H9 (cell line): ENCODE results near the gene GSTO2. TPM values are rescaled to one million over a fixed set of nuclear protein-coding genes. Genes with fewer than 3 reads are reported as not detected.

Experiments
- DNase-seq: peaks from one replicate; pipeline ENCODE4 v3.0.0-alpha.2; 2017
- H2AFZ ChIP-seq: one replicate; pipeline ENCODE4 v1.6.1; 2013; ENCODE audit warnings: mild to moderate bottlenecking, low read length, control low read depth, moderate library complexity
- H2AK5ac ChIP-seq: 2 replicates; pipeline ENCODE4 v1.6.1; 2013; ENCODE audit warnings: low read length, control low read depth, mixed read lengths; ENCODE audit not compliant: insufficient read length
- H2BK120ac ChIP-seq: one replicate; pipeline ENCODE4 v1.6.1; 2013; ENCODE audit warnings: low read depth, mild to moderate bottlenecking, low read length, control low read depth, inconsistent platforms; ENCODE audit not compliant: poor library complexity, severe bottlenecking
- H2BK12ac ChIP-seq: 2 replicates; pipeline ENCODE4 v1.6.1; 2013; ENCODE audit warnings: low read length, control low read depth, mixed read lengths, low read depth; ENCODE audit not compliant: insufficient read length
- H2BK15ac ChIP-seq: 2 replicates; pipeline ENCODE4 v1.6.1; 2013; ENCODE audit warnings: low read depth, low read length, control low read depth
- H2BK20ac ChIP-seq: one replicate; pipeline ENCODE4 v1.6.1; 2013; ENCODE audit warnings: low read depth, mild to moderate bottlenecking, low read length, control low read depth, inconsistent platforms; ENCODE audit not compliant: poor library complexity, severe bottlenecking
- H2BK5ac ChIP-seq: 2 replicates; pipeline ENCODE4 v1.6.1; 2013; ENCODE audit warnings: low read length, control low read depth, mixed read lengths; ENCODE audit not compliant: insufficient read length
- H3K14ac ChIP-seq: 2 replicates; pipeline ENCODE4 v1.6.1; 2013; ENCODE audit warnings: low read length, control low read depth; ENCODE audit not compliant: insufficient read depth
- H3K18ac ChIP-seq: 2 replicates; pipeline ENCODE4 v1.6.1; 2013; ENCODE audit warnings: low read depth, mild to moderate bottlenecking, mixed read lengths, low read length, control low read depth; ENCODE audit not compliant: insufficient read length
- H3K23ac ChIP-seq: 2 replicates; pipeline ENCODE4 v1.6.1; 2013; ENCODE audit warnings: low read length, control low read depth, mixed read lengths, low read depth; ENCODE audit not compliant: insufficient read length
- H3K23me2 ChIP-seq: 2 replicates; pipeline ENCODE4 v1.6.1; 2013; ENCODE audit warnings: low read depth, mild to moderate bottlenecking, mixed read lengths, low read length, control low read depth; ENCODE audit not compliant: insufficient read length, poor library complexity, severe bottlenecking
- H3K27ac ChIP-seq: 2 replicates; pipeline ENCODE4 v1.5.1; 2013; ENCODE audit warnings: low read length, control low read depth, mixed read lengths, low read depth; ENCODE audit not compliant: insufficient read length
- H3K27me3 ChIP-seq: 2 replicates; pipeline ENCODE4 v1.6.1; 2013; ENCODE audit warnings: low read length, control low read depth, inconsistent platforms; ENCODE audit not compliant: insufficient read depth
- H3K4ac ChIP-seq: 2 replicates; pipeline ENCODE4 v1.6.1; 2013; ENCODE audit warnings: low read depth, mild to moderate bottlenecking, control low read depth, inconsistent platforms, low read length, moderate library complexity
- H3K4me1 ChIP-seq: 2 replicates; pipeline ENCODE4 v1.6.1; 2013; ENCODE audit warnings: low read length, control low read depth, inconsistent platforms; ENCODE audit not compliant: insufficient read depth
- H3K4me2 ChIP-seq: 2 replicates; pipeline ENCODE4 v1.6.1; 2013; ENCODE audit warnings: low read length, control low read depth, mixed read lengths; ENCODE audit not compliant: insufficient read length, insufficient read depth
- H3K56ac ChIP-seq: 2 replicates; pipeline ENCODE4 v1.6.1; 2013; ENCODE audit warnings: low read depth, mild to moderate bottlenecking, mixed read lengths, low read length, control low read depth; ENCODE audit not compliant: insufficient read length
- H3K79me1 ChIP-seq: 2 replicates; pipeline ENCODE4 v1.6.1; 2013; ENCODE audit warnings: low read depth, mild to moderate bottlenecking, moderate library complexity, low read length, control low read depth, inconsistent platforms; ENCODE audit not compliant: insufficient read depth, poor library complexity, severe bottlenecking
- H3K79me2 ChIP-seq: 2 replicates; pipeline ENCODE4 v1.6.1; 2013; ENCODE audit warnings: low read length, control low read depth, inconsistent platforms; ENCODE audit not compliant: insufficient read depth
- H3K9ac ChIP-seq: 2 replicates; pipeline ENCODE4 v1.6.1; 2013; ENCODE audit warnings: low read length, control low read depth, mixed read lengths; ENCODE audit not compliant: insufficient read length; ENCODE audit errors: extremely low read depth
- H3K9me3 ChIP-seq: one replicate; pipeline ENCODE4 v1.6.1; 2013; ENCODE audit warnings: low read depth, low read length, inconsistent platforms; ENCODE audit not compliant: control insufficient read depth
- H3T11ph ChIP-seq: one replicate; pipeline ENCODE4 v1.6.1; 2013; ENCODE audit warnings: mild to moderate bottlenecking, low read length, control low read depth, inconsistent platforms
- H4K20me1 ChIP-seq: one replicate; pipeline ENCODE4 v1.6.1; 2013; ENCODE audit not compliant: control insufficient read depth, insufficient read length, insufficient read depth
- H4K5ac ChIP-seq: 2 replicates; pipeline ENCODE4 v1.6.1; 2013; ENCODE audit warnings: low read depth, mild to moderate bottlenecking, mixed read lengths, low read length, control low read depth; ENCODE audit not compliant: insufficient read length
- H4K8ac ChIP-seq: replicated peaks from 2 replicates; pipeline ENCODE4 v1.6.1; 2013; ENCODE audit warnings: low read length, control low read depth, mixed read lengths, low read depth; ENCODE audit not compliant: insufficient read length
- H4K91ac ChIP-seq: 2 replicates; pipeline ENCODE4 v1.6.1; 2013; ENCODE audit warnings: low read depth, mild to moderate bottlenecking, moderate library complexity, mixed read lengths, low read length, control low read depth; ENCODE audit not compliant: insufficient read length
- H3K27ac Mint-ChIP-seq, 3 experiments: 2 replicates in 2 of 3; 3 replicates in 1 of 3; pipeline ENCODE4 v1.8.0; 2020 to 2021; ENCODE audit warnings: mixed read lengths in 3 of 3, mild to moderate bottlenecking in 1 of 3, moderate library complexity in 1 of 3
- H3K27me3 Mint-ChIP-seq: 2 replicates; pipeline ENCODE4 v1.8.0; 2021; ENCODE audit warnings: low read depth, mild to moderate bottlenecking, moderate library complexity, mixed read lengths
- H3K36me3 Mint-ChIP-seq, 3 experiments: 2 replicates in 2 of 3; 3 replicates in 1 of 3; pipeline ENCODE4 v1.8.0; 2020 to 2021; ENCODE audit warnings: low read depth in 3 of 3, mixed read lengths in 3 of 3; ENCODE audit not compliant: insufficient read depth in 1 of 3
- H3K4me1 Mint-ChIP-seq, 2 experiments: 2 replicates each; pipeline ENCODE4 v1.8.0; 2020; ENCODE audit warnings: mixed read lengths in 2 of 2
- H3K4me3 Mint-ChIP-seq, 2 experiments: 2 replicates in 1 of 2; 3 replicates in 1 of 2; pipeline ENCODE4 v1.8.0; 2020 to 2021; ENCODE audit warnings: mild to moderate bottlenecking in 2 of 2, mixed read lengths in 2 of 2, moderate library complexity in 1 of 2
- H3K9me3 Mint-ChIP-seq, 2 experiments: 2 replicates in 1 of 2; 3 replicates in 1 of 2; pipeline ENCODE4 v1.8.0; 2020; ENCODE audit warnings: mild to moderate bottlenecking in 2 of 2, mixed read lengths in 2 of 2, moderate library complexity in 1 of 2
- WGBS: extraction: QIAGEN DNeasy Blood & Tissue Kit; methylation state at CpG from one replicate; pipeline ENCODE4 v1.1.7; 2013; ENCODE audit warnings: missing lambda C conversion rate, low lambda C conversion rate, mixed read lengths; ENCODE audit not compliant: insufficient read length; ENCODE audit errors: extremely low coverage; 5-methylcytosine and 5-hydroxymethylcytosine counted together
- total RNA-seq: library from RNA; stranded (reverse); gene quantifications from 2 replicates; pipeline ENCODE4 v1.2.1, GENCODE V29; 2021
- TF ChIP-seq, protein P1 (sequence below): fragments of 200-600 bp; sonication (generic); conservative IDR thresholded peaks from 3 replicates; pipeline ENCODE4 v1.8.0; 2021; ENCODE audit warnings: antibody characterized with exemption, mild to moderate bottlenecking

The GSTO2 gene
- total RNA-seq, 1 experiment from 2014 or later: 14.5 TPM

DNA sequence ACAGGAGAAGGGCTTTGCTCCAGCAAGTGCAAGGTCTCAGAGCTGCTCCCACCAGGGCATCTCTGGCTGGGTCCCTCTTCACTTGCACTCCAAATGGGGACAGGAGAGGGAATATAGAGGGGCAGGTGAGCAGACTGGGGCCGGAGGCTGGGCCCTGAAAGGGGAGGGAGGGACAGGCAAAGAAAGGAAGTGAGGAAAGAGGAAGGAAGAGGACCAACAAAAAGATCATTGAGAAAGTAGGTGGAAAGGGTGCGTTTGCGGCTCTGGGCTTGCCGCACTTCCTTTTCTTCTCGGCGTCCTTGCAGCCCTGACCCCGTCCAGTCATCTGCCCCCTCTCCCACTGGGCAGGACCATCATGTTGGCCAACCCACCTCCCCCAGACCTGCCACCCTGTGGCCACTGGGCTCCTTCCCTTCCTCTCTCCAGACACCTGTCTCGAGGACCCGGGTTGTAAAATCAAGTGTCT, 55.3 kb downstream of the GSTO2 start:
- H3K14ac ChIP-seq: no peak overlapping the region
- H3K4me1 Mint-ChIP-seq: peaks cover 81 to 83% of the 10 kb centered on the region in 2 experiments
- no peak overlapping the region for H3K56ac ChIP-seq
- no peak overlapping the region for H4K91ac ChIP-seq
- no peak overlapping the region for H2BK5ac ChIP-seq
- no peak overlapping the region for H2AK5ac ChIP-seq
- no peak overlapping the region for H4K8ac ChIP-seq
- no peak overlapping the region for H3K4me3 Mint-ChIP-seq
- H2BK120ac ChIP-seq: no peak overlapping the region
- no peaks in the 10 kb centered on the region for H3K9me3 Mint-ChIP-seq
- no peak overlapping the region for H3K4me2 ChIP-seq
- peak overlapping the region in 1 of 3 experiments; percentile 95; a peak in 4 of 7 replicates for H3K27ac Mint-ChIP-seq
- H3K4ac ChIP-seq: no peak overlapping the region
- H3K79me2 ChIP-seq: peaks cover 20% of the 10 kb centered on the region; the same call in 1 of the 2 replicates
- WGBS: no CpG with 5 or more reads among the region's 9 CpGs
- H4K20me1 ChIP-seq: no peaks in the 10 kb centered on the region
- no peak overlapping the region for H3T11ph ChIP-seq
- peaks cover 23% of the 10 kb centered on the region for H3K4me1 ChIP-seq
- no peaks in the 10 kb centered on the region for H3K79me1 ChIP-seq
- H2BK15ac ChIP-seq: no peak overlapping the region
- DNase-seq: no peak
- no peak overlapping the region for H3K23ac ChIP-seq
- peaks cover 4% of the 10 kb centered on the region for H3K23me2 ChIP-seq
- TF ChIP-seq, protein P1, sequence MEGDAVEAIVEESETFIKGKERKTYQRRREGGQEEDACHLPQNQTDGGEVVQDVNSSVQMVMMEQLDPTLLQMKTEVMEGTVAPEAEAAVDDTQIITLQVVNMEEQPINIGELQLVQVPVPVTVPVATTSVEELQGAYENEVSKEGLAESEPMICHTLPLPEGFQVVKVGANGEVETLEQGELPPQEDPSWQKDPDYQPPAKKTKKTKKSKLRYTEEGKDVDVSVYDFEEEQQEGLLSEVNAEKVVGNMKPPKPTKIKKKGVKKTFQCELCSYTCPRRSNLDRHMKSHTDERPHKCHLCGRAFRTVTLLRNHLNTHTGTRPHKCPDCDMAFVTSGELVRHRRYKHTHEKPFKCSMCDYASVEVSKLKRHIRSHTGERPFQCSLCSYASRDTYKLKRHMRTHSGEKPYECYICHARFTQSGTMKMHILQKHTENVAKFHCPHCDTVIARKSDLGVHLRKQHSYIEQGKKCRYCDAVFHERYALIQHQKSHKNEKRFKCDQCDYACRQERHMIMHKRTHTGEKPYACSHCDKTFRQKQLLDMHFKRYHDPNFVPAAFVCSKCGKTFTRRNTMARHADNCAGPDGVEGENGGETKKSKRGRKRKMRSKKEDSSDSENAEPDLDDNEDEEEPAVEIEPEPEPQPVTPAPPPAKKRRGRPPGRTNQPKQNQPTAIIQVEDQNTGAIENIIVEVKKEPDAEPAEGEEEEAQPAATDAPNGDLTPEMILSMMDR: no peak
- H3K36me3 Mint-ChIP-seq: peaks cover 14 to 23% (median 22%) of the 10 kb centered on the region in 3 experiments
- no peak overlapping the region for H2AFZ ChIP-seq
- H3K18ac ChIP-seq: no peak overlapping the region
- H4K5ac ChIP-seq: no peak overlapping the region
- no peak overlapping the region for H3K9ac ChIP-seq
- no peak overlapping the region for H2BK20ac ChIP-seq
- no peaks in the 10 kb centered on the region for H3K27me3 Mint-ChIP-seq
- H3K27me3 ChIP-seq: no peaks in the 10 kb centered on the region
- H3K9me3 ChIP-seq: no peaks in the 10 kb centered on the region
- no peak overlapping the region for H2BK12ac ChIP-seq
- no peak overlapping the region for H3K27ac ChIP-seq
